Rectal smooth muscle tissue (tissue), 1 donor: Measurements from ENCODE around the gene TWIST2.

Source experiments
- H3K27ac ChIP-seq: one replicate; pipeline ENCODE4 v1.7.0; 2013; ENCODE audit warnings: low read depth, low read length, inconsistent platforms
- H3K27me3 ChIP-seq: one replicate; pipeline ENCODE4 v1.7.0; 2013; ENCODE audit warnings: low read length; ENCODE audit not compliant: control insufficient read depth, insufficient read depth
- H3K36me3 ChIP-seq: one replicate; pipeline ENCODE4 v1.7.0; 2013; ENCODE audit warnings: low read length; ENCODE audit not compliant: control insufficient read depth, insufficient read depth
- H3K4me1 ChIP-seq: one replicate; pipeline ENCODE4 v1.7.0; 2013; ENCODE audit warnings: low read length; ENCODE audit not compliant: control insufficient read depth, insufficient read depth
- H3K4me3 ChIP-seq: one replicate; pipeline ENCODE4 v1.7.0; 2013; ENCODE audit warnings: low read length
- H3K9ac ChIP-seq: one replicate; pipeline ENCODE4 v1.7.0; 2013; ENCODE audit warnings: low read length

The TWIST2 gene

GRCh38 chr2:238870261-238870660 is 22.4 kb downstream of the TWIST2 start:
- no peak overlapping the region for H3K27ac ChIP-seq
- H3K4me1 ChIP-seq, result peaks cover 23% of the 10 kb centered on the region
- no peak overlapping the region for H3K9ac ChIP-seq
- H3K4me3 ChIP-seq, result no peak overlapping the region
- H3K36me3 ChIP-seq, result no peaks in the 10 kb centered on the region
- no peaks in the 10 kb centered on the region for H3K27me3 ChIP-seq

- Histone ChIP-seq H3K27ac (no peak overlapping the region), H3K9ac (no peak overlapping the region), H3K4me3 (no peak overlapping the region), H3K4me1 (peaks cover 16% of the 10 kb centered on the region), H3K27me3 (no peaks in the 10 kb centered on the region), H3K36me3 (no peaks in the 10 kb centered on the region)
Measured at GRCh38 chr2:238872026-238872425, 24.1 kb downstream of the TWIST2 start.

- no peak overlapping the region for H3K27ac ChIP-seq
- peaks cover 14% of the 10 kb centered on the region for H3K4me1 ChIP-seq
- no peak overlapping the region for H3K4me3 ChIP-seq
- H3K36me3 ChIP-seq, result no peaks in the 10 kb centered on the region
- no peaks in the 10 kb centered on the region for H3K27me3 ChIP-seq
- no peak overlapping the region for H3K9ac ChIP-seq
Measured at GRCh38 chr2:238872628-238873380, 24.9 kb downstream of the TWIST2 start.

- Histone ChIP-seq H3K4me1 (peaks cover 8% of the 10 kb centered on the region), H3K4me3 (no peak overlapping the region), H3K9ac (no peak overlapping the region), H3K36me3 (no peaks in the 10 kb centered on the region), H3K27me3 (no peaks in the 10 kb centered on the region), H3K27ac (no peak overlapping the region)
Measured at GRCh38 chr2:238873381-238873801, 25.5 kb downstream of the TWIST2 start.

GRCh38 chr2:238873841-238874240 is 26.0 kb downstream of the TWIST2 start:
- no peak overlapping the region for H3K27ac ChIP-seq
- H3K9ac ChIP-seq, result no peak overlapping the region
- H3K4me1 ChIP-seq, result peaks cover 3% of the 10 kb centered on the region
- H3K36me3 ChIP-seq, result no peaks in the 10 kb centered on the region
- H3K4me3 ChIP-seq, result no peak overlapping the region
- no peaks in the 10 kb centered on the region for H3K27me3 ChIP-seq

- H3K27me3 ChIP-seq, result no peaks in the 10 kb centered on the region
- H3K27ac ChIP-seq, result no peak overlapping the region
- H3K9ac ChIP-seq, result no peak overlapping the region
- H3K4me3 ChIP-seq, result no peak overlapping the region
- H3K36me3 ChIP-seq, result no peaks in the 10 kb centered on the region
- H3K4me1 ChIP-seq, result no peaks in the 10 kb centered on the region
Measured at GRCh38 chr2:238874330-238875050, 26.6 kb downstream of the TWIST2 start.

GRCh38 chr2:238875101-238875470 is 27.2 kb downstream of the TWIST2 start:
- Histone ChIP-seq H3K4me1 (no peaks in the 10 kb centered on the region), H3K36me3 (no peaks in the 10 kb centered on the region), H3K9ac (no peak overlapping the region), H3K4me3 (no peak overlapping the region), H3K27ac (no peak overlapping the region), H3K27me3 (no peaks in the 10 kb centered on the region)

- Histone ChIP-seq H3K4me1 (no peaks in the 10 kb centered on the region), H3K9ac (no peak overlapping the region), H3K27me3 (no peaks in the 10 kb centered on the region), H3K27ac (no peak overlapping the region), H3K4me3 (no peak overlapping the region), H3K36me3 (no peaks in the 10 kb centered on the region)
Measured at GRCh38 chr2:238875471-238876231, 27.8 kb downstream of the TWIST2 start.

- Histone ChIP-seq H3K9ac (no peak overlapping the region), H3K4me3 (no peak overlapping the region), H3K27me3 (no peaks in the 10 kb centered on the region), H3K27ac (no peak overlapping the region), H3K36me3 (no peaks in the 10 kb centered on the region), H3K4me1 (no peaks in the 10 kb centered on the region)
Measured at GRCh38 chr2:238876232-238876630, 28.3 kb downstream of the TWIST2 start.

GRCh38 chr2:238878051-238878735 is 30.3 kb downstream of the TWIST2 start:
- no peaks in the 10 kb centered on the region for H3K36me3 ChIP-seq
- H3K9ac ChIP-seq, result no peak overlapping the region
- no peaks in the 10 kb centered on the region for H3K27me3 ChIP-seq
- H3K27ac ChIP-seq, result no peak overlapping the region
- peaks cover 16% of the 10 kb centered on the region for H3K4me1 ChIP-seq
- H3K4me3 ChIP-seq, result no peak overlapping the region

- Histone ChIP-seq H3K9ac (no peak overlapping the region), H3K27me3 (no peaks in the 10 kb centered on the region), H3K4me3 (no peak overlapping the region), H3K4me1 (peaks cover 24% of the 10 kb centered on the region), H3K36me3 (no peaks in the 10 kb centered on the region), H3K27ac (no peak overlapping the region)
Measured at GRCh38 chr2:238879043-238879442, 31.2 kb downstream of the TWIST2 start.
